PC-9 (cell line): ENCODE data around the gene ROBO2. TPM values are rescaled to one million over a fixed set of nuclear protein-coding genes. Genes with fewer than 3 reads are reported as not detected.

Source experiments
- BruUV-seq: library from RNA; stranded (reverse); fragments of 400-500 nt; replicated peaks from 2 replicates; lab custom pipeline; 2021; lab: Mats Ljungman, UMichigan
- CTCF ChIA-PET: fragments of 300-600 bp; sonication (Branson Sonifier 250); formaldehyde crosslinking; loops from one replicate; lab custom pipeline; 2022; ENCODE audit warnings: antibody characterized with exemption; lab: Charles Lee
- POLR2A ChIA-PET: fragments of 300-600 bp; sonication (Branson Sonifier 250); formaldehyde crosslinking; loops from one replicate; lab custom pipeline; 2022; ENCODE audit warnings: antibody characterized with exemption; ENCODE audit not compliant: unreplicated experiment; lab: Charles Lee
- DNase-seq, 2 experiments: peaks; one replicate each; pipeline versions ENCODE4 v3.0.0 to v3.0.0-alpha.2; 2015 to 2022; ENCODE audit warnings: mixed read lengths in 1 of 2
- H2AFZ ChIP-seq: fragments of 200-600 bp; sonication (generic); 2 replicates; pipeline ENCODE4 v1.8.1; 2017; ENCODE audit warnings: antibody characterized with exemption
- H3F3A ChIP-seq: fragments of 200-600 bp; sonication (generic); 2 replicates; pipeline ENCODE4 v1.8.1; 2017; ENCODE audit warnings: antibody characterized with exemption, mild to moderate bottlenecking, low read depth; ENCODE audit not compliant: insufficient read depth
- H3K27ac ChIP-seq: fragments of 200-600 bp; sonication (generic); 2 replicates; pipeline ENCODE4 v1.6.1; 2016; ENCODE audit warnings: mixed run types
- H3K27me3 ChIP-seq: fragments of 200-600 bp; sonication (generic); 2 replicates; pipeline ENCODE4 v1.6.1; 2016; ENCODE audit warnings: low read depth, mixed run types; ENCODE audit not compliant: insufficient read depth
- H3K36me3 ChIP-seq: fragments of 200-600 bp; sonication (generic); 2 replicates; pipeline ENCODE4 v1.6.1; 2016; ENCODE audit warnings: low read depth, mixed run types
- H3K4me1 ChIP-seq: fragments of 200-600 bp; sonication (generic); replicated peaks from 2 replicates; pipeline ENCODE4 v1.6.1; 2016; ENCODE audit warnings: mixed run types; ENCODE audit not compliant: insufficient read depth
- H3K4me2 ChIP-seq: fragments of 200-600 bp; sonication (generic); 2 replicates; pipeline ENCODE4 v1.6.1; 2017; ENCODE audit warnings: mixed run types
- H3K4me3 ChIP-seq: fragments of 200-600 bp; sonication (generic); 2 replicates; pipeline ENCODE4 v1.6.1; 2016; ENCODE audit warnings: mixed run types
- H3K79me2 ChIP-seq: fragments of 200-600 bp; sonication (generic); 2 replicates; pipeline ENCODE4 v1.6.1; 2017; ENCODE audit warnings: low read depth, mixed run types
- H3K9me2 ChIP-seq: fragments of 200-600 bp; sonication (generic); 2 replicates; pipeline ENCODE4 v1.8.1; 2017; ENCODE audit warnings: mild to moderate bottlenecking; ENCODE audit not compliant: insufficient read depth
- H3K9me3 ChIP-seq: fragments of 200-600 bp; sonication (generic); 2 replicates; pipeline ENCODE4 v1.8.1; 2016; ENCODE audit warnings: low read depth; ENCODE audit not compliant: insufficient read depth
- H4K20me1 ChIP-seq: fragments of 200-600 bp; sonication (generic); 2 replicates; pipeline ENCODE4 v1.8.1; 2017; ENCODE audit not compliant: insufficient read depth
- CTCF ChIP-seq: fragments of 200-600 bp; sonication (generic); conservative IDR thresholded peaks from 2 replicates; pipeline ENCODE4 v1.6.1; 2017; ENCODE audit warnings: mixed run types, antibody characterized with exemption, mild to moderate bottlenecking, moderate library complexity
- EZH2 ChIP-seq: fragments of 200-600 bp; sonication (generic); IDR thresholded peaks from 2 replicates; pipeline ENCODE4 v1.8.0; 2017; ENCODE audit warnings: antibody characterized with exemption, low read depth
- intact Hi-C: fragments of 100-400 bp; cut with micrococcal nuclease; formaldehyde crosslinking; loops from one replicate; pipeline ENCODE4 v1.10.0; 2022; ENCODE audit not compliant: unreplicated experiment
- total RNA-seq: library from RNA; stranded (reverse); gene quantifications from 2 replicates; pipeline ENCODE4 v1.2.3, GENCODE V29; 2021

Gene ROBO2
- total RNA-seq, 1 experiment from 2014 or later = 0.39 TPM

- Histone ChIP-seq H3F3A (no peaks in the 10 kb centered on the region), H3K4me3 (no peak overlapping the region), H3K4me1 (no peaks in the 10 kb centered on the region), H4K20me1 (no peaks in the 10 kb centered on the region), H3K79me2 (no peaks in the 10 kb centered on the region), H3K27ac (no peak overlapping the region), H3K9me2 (no peaks in the 10 kb centered on the region; the same call in 1 of the 2 replicates), H3K9me3 (no peaks in the 10 kb centered on the region), H3K36me3 (no peaks in the 10 kb centered on the region), H3K27me3 (no peaks in the 10 kb centered on the region), H3K4me2 (no peak overlapping the region), H2AFZ (no peak overlapping the region)
- POLR2A ChIA-PET = no interaction called here
- TF ChIP-seq CTCF = no peak
- no peak for TF ChIP-seq EZH2
- no TSS peak for BruUV-seq
- no peak for DNase-seq
- CTCF ChIA-PET = no interaction called here
- intact Hi-C loops = no loop called here
Observed at GRCh38 chr3:77171026-77171425, 131.1 kb downstream of the ROBO2 start.

GRCh38 chr3:77179762-77180161 is 139.9 kb downstream of the ROBO2 start:
- CTCF ChIA-PET = no interaction called here
- no TSS peak for BruUV-seq
- Histone ChIP-seq H3F3A (no peaks in the 10 kb centered on the region), H3K4me1 (no peaks in the 10 kb centered on the region), H3K27me3 (no peaks in the 10 kb centered on the region), H3K9me3 (no peaks in the 10 kb centered on the region), H2AFZ (no peak overlapping the region), H3K27ac (no peak overlapping the region), H3K36me3 (no peaks in the 10 kb centered on the region), H3K4me2 (no peak overlapping the region), H3K79me2 (no peaks in the 10 kb centered on the region), H3K4me3 (no peak overlapping the region), H3K9me2 (no peaks in the 10 kb centered on the region), H4K20me1 (no peaks in the 10 kb centered on the region)
- TF ChIP-seq EZH2 (no peak), CTCF (no peak)
- POLR2A ChIA-PET = no interaction called here
- intact Hi-C loops = no loop called here
- DNase-seq = no peak

- no TSS peak for BruUV-seq
- no peak for DNase-seq
- no peaks in the 10 kb centered on the region; the same call in 1 of the 2 replicates for H3F3A ChIP-seq
- no peaks in the 10 kb centered on the region for H3K36me3 ChIP-seq
- no peak overlapping the region for H3K4me3 ChIP-seq
- H3K27me3 ChIP-seq = no peaks in the 10 kb centered on the region
- CTCF ChIA-PET = no interaction called here
- intact Hi-C loops = no loop called here
- no peaks in the 10 kb centered on the region for H3K9me3 ChIP-seq
- no peak overlapping the region for H3K27ac ChIP-seq
- no peak for TF ChIP-seq EZH2
- no peak for TF ChIP-seq CTCF
- no peak overlapping the region for H3K4me2 ChIP-seq
- no peak overlapping the region for H2AFZ ChIP-seq
- no peaks in the 10 kb centered on the region for H3K9me2 ChIP-seq
- H3K4me1 ChIP-seq = no peaks in the 10 kb centered on the region
- POLR2A ChIA-PET = no interaction called here
- no peaks in the 10 kb centered on the region for H4K20me1 ChIP-seq
- no peaks in the 10 kb centered on the region for H3K79me2 ChIP-seq
Observed at GRCh38 chr3:77182341-77182740, 142.4 kb downstream of the ROBO2 start.
